ENCODE data around the gene NUDT16. TPM values are rescaled to one million over a fixed set of nuclear protein-coding genes. Genes with fewer than 3 reads are reported as not detected.
"Not testable (repeated sequence)": the region's sequence is repeated elsewhere in the genome, so short reads cannot be mapped to it uniquely, and the experiment has no call there.

The NUDT16 gene
- total RNA-seq, result 31.7 TPM

GRCh38 chr3:131381445-131382291, at the start of gene NUDT16:
TSS of gene NUDT16 (plus strand) at chr3:131381774. CDS start at chr3:131381805, 31 bp downstream.
- DNase-seq (ENCODE audit: low spot score), result peak; percentile 99

GRCh38 chr3:131338948-131339640, 42.5 kb upstream of the NUDT16 start:
- DNase-seq (ENCODE audit: low spot score), result no peak

GRCh38 chr3:131341761-131342160, 39.8 kb upstream of the NUDT16 start:
- DNase-seq (ENCODE audit: low spot score), result no peak

- no peak for DNase-seq (ENCODE audit: low spot score)
Measured at GRCh38 chr3:131348911-131349310, 32.7 kb upstream of the NUDT16 start.

GRCh38 chr3:131349454-131349853, 32.1 kb upstream of the NUDT16 start:
- no peak for DNase-seq (ENCODE audit: low spot score)

GRCh38 chr3:131349946-131350347, 31.6 kb upstream of the NUDT16 start:
- no peak for DNase-seq (ENCODE audit: low spot score)

GRCh38 chr3:131350506-131350905, 31.1 kb upstream of the NUDT16 start:
- no peak for DNase-seq (ENCODE audit: low spot score)

- DNase-seq (ENCODE audit: low spot score), result no peak
Measured at GRCh38 chr3:131353016-131353877, 28.3 kb upstream of the NUDT16 start.

- DNase-seq (ENCODE audit: low spot score), result no peak
Measured at GRCh38 chr3:131353986-131354385, 27.6 kb upstream of the NUDT16 start.

GRCh38 chr3:131356006-131356595, 25.5 kb upstream of the NUDT16 start:
- DNase-seq (ENCODE audit: low spot score), result no peak

- DNase-seq (ENCODE audit: low spot score), result no peak
Measured at GRCh38 chr3:131357275-131357674, 24.3 kb upstream of the NUDT16 start.

- no peak for DNase-seq (ENCODE audit: low spot score)
Measured at GRCh38 chr3:131360191-131360755, 21.3 kb upstream of the NUDT16 start.

- DNase-seq (ENCODE audit: low spot score), result not testable (repeated sequence)
Measured at GRCh38 chr3:131361066-131361463, 20.5 kb upstream of the NUDT16 start.

GRCh38 chr3:131361464-131362421, 19.8 kb upstream of the NUDT16 start:
- peak; percentile 91 for DNase-seq (ENCODE audit: low spot score)

GRCh38 chr3:131363275-131363674, 18.3 kb upstream of the NUDT16 start:
- DNase-seq (ENCODE audit: low spot score), result no peak

- DNase-seq (ENCODE audit: low spot score), result no peak
Measured at GRCh38 chr3:131370935-131371687, 10.5 kb upstream of the NUDT16 start.

- no peak for DNase-seq (ENCODE audit: low spot score)
Measured at GRCh38 chr3:131371688-131372066, 9.9 kb upstream of the NUDT16 start.

GRCh38 chr3:131374741-131375140, 6.8 kb upstream of the NUDT16 start:
- DNase-seq (ENCODE audit: low spot score), result no peak

GRCh38 chr3:131380821-131381444, 641 bp upstream of the NUDT16 start:
- DNase-seq (ENCODE audit: low spot score), result not testable (repeated sequence)

Measured in mucosa of gallbladder (tissue), 1 donor.